ENCODE results near the gene NMUR1. TPM values are rescaled to one million over a fixed set of nuclear protein-coding genes. Genes with fewer than 3 reads are reported as not detected.

The NMUR1 gene
- total and polyA plus RNA-seq, 2 experiments from 2014 or later = 0.29 to 0.59 TPM

DNA sequence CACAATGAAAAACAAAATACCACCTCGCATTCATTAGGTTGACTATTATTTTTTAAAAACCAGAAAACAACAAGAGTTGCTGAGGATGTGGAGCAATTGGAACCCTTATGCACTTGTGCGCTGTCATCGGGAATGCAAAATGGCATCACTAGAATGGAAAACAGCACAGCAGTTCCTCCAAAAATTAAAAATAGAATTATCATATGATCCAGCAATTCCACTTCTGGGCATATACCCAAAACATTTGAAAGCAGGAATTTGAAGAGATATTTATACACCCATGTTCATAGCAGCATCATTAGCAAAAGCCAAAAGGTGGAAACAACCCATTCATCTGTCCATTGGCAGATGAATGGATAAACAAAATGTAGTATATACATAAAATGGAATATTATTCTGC, 11.9 kb upstream of the NMUR1 start (continued):
- TF ChIP-seq, protein P1, sequence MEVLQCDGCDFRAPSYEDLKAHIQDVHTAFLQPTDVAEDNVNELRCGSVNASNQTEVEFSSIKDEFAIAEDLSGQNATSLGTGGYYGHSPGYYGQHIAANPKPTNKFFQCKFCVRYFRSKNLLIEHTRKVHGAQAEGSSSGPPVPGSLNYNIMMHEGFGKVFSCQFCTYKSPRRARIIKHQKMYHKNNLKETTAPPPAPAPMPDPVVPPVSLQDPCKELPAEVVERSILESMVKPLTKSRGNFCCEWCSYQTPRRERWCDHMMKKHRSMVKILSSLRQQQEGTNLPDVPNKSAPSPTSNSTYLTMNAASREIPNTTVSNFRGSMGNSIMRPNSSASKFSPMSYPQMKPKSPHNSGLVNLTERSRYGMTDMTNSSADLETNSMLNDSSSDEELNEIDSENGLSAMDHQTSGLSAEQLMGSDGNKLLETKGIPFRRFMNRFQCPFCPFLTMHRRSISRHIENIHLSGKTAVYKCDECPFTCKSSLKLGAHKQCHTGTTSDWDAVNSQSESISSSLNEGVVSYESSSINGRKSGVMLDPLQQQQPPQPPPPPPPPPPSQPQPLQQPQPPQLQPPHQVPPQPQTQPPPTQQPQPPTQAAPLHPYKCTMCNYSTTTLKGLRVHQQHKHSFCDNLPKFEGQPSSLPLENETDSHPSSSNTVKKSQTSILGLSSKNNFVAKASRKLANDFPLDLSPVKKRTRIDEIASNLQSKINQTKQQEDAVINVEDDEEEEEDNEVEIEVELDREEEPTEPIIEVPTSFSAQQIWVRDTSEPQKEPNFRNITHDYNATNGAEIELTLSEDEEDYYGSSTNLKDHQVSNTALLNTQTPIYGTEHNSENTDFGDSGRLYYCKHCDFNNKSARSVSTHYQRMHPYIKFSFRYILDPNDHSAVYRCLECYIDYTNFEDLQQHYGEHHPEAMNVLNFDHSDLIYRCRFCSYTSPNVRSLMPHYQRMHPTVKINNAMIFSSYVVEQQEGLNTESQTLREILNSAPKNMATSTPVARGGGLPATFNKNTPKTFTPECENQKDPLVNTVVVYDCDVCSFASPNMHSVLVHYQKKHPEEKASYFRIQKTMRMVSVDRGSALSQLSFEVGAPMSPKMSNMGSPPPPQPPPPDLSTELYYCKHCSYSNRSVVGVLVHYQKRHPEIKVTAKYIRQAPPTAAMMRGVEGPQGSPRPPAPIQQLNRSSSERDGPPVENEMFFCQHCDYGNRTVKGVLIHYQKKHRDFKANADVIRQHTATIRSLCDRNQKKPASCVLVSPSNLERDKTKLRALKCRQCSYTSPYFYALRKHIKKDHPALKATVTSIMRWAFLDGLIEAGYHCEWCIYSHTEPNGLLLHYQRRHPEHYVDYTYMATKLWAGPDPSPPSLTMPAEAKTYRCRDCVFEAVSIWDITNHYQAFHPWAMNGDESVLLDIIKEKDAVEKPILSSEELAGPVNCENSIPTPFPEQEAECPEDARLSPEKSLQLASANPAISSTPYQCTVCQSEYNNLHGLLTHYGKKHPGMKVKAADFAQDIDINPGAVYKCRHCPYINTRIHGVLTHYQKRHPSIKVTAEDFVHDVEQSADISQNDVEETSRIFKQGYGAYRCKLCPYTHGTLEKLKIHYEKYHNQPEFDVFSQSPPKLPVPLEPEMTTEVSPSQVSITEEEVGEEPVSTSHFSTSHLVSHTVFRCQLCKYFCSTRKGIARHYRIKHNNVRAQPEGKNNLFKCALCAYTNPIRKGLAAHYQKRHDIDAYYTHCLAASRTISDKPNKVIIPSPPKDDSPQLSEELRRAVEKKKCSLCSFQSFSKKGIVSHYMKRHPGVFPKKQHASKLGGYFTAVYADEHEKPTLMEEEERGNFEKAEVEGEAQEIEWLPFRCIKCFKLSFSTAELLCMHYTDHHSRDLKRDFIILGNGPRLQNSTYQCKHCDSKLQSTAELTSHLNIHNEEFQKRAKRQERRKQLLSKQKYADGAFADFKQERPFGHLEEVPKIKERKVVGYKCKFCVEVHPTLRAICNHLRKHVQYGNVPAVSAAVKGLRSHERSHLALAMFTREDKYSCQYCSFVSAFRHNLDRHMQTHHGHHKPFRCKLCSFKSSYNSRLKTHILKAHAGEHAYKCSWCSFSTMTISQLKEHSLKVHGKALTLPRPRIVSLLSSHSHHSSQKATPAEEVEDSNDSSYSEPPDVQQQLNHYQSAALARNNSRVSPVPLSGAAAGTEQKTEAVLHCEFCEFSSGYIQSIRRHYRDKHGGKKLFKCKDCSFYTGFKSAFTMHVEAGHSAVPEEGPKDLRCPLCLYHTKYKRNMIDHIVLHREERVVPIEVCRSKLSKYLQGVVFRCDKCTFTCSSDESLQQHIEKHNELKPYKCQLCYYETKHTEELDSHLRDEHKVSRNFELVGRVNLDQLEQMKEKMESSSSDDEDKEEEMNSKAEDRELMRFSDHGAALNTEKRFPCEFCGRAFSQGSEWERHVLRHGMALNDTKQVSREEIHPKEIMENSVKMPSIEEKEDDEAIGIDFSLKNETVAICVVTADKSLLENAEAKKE (CRISPR knock-in tag; IDR thresholded peaks at IDR 0.05) = no peak
- TF ChIP-seq CREB1 (CRISPR knock-in tag; IDR thresholded peaks at IDR 0.05; ENCODE audit: low read depth) = no peak
- no peak for TF ChIP-seq ZNF114 (CRISPR knock-in tag; IDR thresholded peaks at IDR 0.05)

DNA sequence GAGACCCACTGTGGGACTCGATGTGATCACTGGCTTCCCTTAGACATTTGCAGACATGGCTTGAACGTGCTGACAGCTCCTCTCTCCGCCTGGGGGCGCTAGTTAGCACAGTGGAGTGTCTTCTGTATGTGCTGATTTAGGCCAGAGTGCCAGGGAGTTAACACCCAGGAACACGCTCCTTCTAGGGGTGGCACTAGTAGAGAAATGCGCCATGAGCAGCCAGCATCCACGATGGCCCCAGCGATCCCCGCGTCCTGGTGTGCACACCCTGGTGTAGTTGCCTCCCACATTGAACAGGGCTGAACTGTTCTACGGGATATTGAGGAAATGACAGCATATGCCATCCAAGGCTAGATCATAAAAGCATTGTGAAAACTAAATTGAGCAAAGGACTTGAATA, 11.4 kb upstream of the NMUR1 start:
- TF ChIP-seq POLR2AphosphoS5 (IDR thresholded peaks at IDR 0.05; ENCODE audit: low read depth) (no peak), ZNF331 (CRISPR knock-in tag; IDR thresholded peaks at IDR 0.05; ENCODE audit: low read depth) (no peak), NANOG (IDR thresholded peaks at IDR 0.05; ENCODE audit: borderline replicate concordance) (no peak), EZH2 (IDR thresholded peaks at IDR 0.05; ENCODE audit: low read depth, unreplicated experiment) (no peak)
- TF ChIP-seq, protein P2, sequence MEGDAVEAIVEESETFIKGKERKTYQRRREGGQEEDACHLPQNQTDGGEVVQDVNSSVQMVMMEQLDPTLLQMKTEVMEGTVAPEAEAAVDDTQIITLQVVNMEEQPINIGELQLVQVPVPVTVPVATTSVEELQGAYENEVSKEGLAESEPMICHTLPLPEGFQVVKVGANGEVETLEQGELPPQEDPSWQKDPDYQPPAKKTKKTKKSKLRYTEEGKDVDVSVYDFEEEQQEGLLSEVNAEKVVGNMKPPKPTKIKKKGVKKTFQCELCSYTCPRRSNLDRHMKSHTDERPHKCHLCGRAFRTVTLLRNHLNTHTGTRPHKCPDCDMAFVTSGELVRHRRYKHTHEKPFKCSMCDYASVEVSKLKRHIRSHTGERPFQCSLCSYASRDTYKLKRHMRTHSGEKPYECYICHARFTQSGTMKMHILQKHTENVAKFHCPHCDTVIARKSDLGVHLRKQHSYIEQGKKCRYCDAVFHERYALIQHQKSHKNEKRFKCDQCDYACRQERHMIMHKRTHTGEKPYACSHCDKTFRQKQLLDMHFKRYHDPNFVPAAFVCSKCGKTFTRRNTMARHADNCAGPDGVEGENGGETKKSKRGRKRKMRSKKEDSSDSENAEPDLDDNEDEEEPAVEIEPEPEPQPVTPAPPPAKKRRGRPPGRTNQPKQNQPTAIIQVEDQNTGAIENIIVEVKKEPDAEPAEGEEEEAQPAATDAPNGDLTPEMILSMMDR (conservative IDR thresholded peaks at IDR 0.05; ENCODE audit: low read depth in 2 of 2) = peak; percentile 86 to 96
- H3K4me1 Mint-ChIP-seq = no peaks in the 10 kb centered on the region
- no peak overlapping the region for H3K4me3 Mint-ChIP-seq
- Histone ChIP-seq H3K4me2 (no peak overlapping the region), H3K79me2 (replicated peaks; ENCODE audit: insufficient read depth) (no peaks in the 10 kb centered on the region), H3K27ac (ENCODE audit: low read depth) (no peak overlapping the region), H2AFZ (no peak overlapping the region), H3K36me3 (ENCODE audit: insufficient read depth) (no peaks in the 10 kb centered on the region), H3K27me3 (ENCODE audit: insufficient read depth) (no peaks in the 10 kb centered on the region), H3F3A (replicated peaks; ENCODE audit: low read depth) (no peaks in the 10 kb centered on the region; the same call in 1 of the 2 replicates), H3K4me1 (ENCODE audit: insufficient read depth) (peaks cover 4% of the 10 kb centered on the region; the same call in 1 of the 2 replicates), H4K20me1 (replicated peaks; ENCODE audit: insufficient read depth) (no peaks in the 10 kb centered on the region), H3K9me2 (ENCODE audit: insufficient read depth) (no peaks in the 10 kb centered on the region), H3K4me3 (no peak overlapping the region)
- ATAC-seq (peak; percentile 98), DNase-seq (ENCODE audit: low spot score) (peak; percentile 93)
- H3K9me3 Mint-ChIP-seq = peaks cover 10% of the 10 kb centered on the region; the same call in 2 of the 3 replicates
- H3K36me3 Mint-ChIP-seq (ENCODE audit: low read depth) = peaks cover 4% of the 10 kb centered on the region; the same call in 1 of the 3 replicates
- H3K27me3 Mint-ChIP-seq (ENCODE audit: insufficient read depth, low read depth, poor library complexity) = peaks cover 9% of the 10 kb centered on the region
- H3K27ac Mint-ChIP-seq = no peak overlapping the region
